SU-DHL-6 (cell line): Measurements from ENCODE around the gene MYBBP1A.
"Not testable (repeated sequence)": the region's sequence is repeated elsewhere in the genome, so short reads cannot be mapped to it uniquely, and the experiment has no call there.

ENCODE experiments used
- H2AFZ ChIP-seq: fragments of 200-600 bp; sonication (generic); 2 replicates; pipeline ENCODE4 v1.6.1; 2014; ENCODE audit warnings: low read depth, mild to moderate bottlenecking, moderate library complexity, mixed read lengths, antibody characterized with exemption, low read length; ENCODE audit not compliant: severe bottlenecking
- H3F3A ChIP-seq: fragments of 200-600 bp; shearing (Covaris generic); 2 replicates; pipeline ENCODE4 v1.6.0; 2016; ENCODE audit warnings: antibody characterized with exemption, mild to moderate bottlenecking; ENCODE audit not compliant: insufficient read depth
- H3K27ac ChIP-seq: fragments of 200-600 bp; sonication (generic); 2 replicates; pipeline ENCODE4 v1.5.1; 2016; ENCODE audit warnings: low read depth, mild to moderate bottlenecking, low read length, moderate library complexity, mixed read lengths
- H3K27me3 ChIP-seq: fragments of 200-600 bp; sonication (generic), shearing (Covaris generic); 2 replicates; pipeline ENCODE4 v1.6.0; 2014; ENCODE audit warnings: mild to moderate bottlenecking, low read length
- H3K36me3 ChIP-seq: fragments of 200-600 bp; sonication (generic); 2 replicates; pipeline ENCODE4 v1.6.1; 2014; ENCODE audit warnings: mild to moderate bottlenecking, low read length, mixed read lengths
- H3K4me2 ChIP-seq: fragments of 300-600, 200-600 bp; shearing (Covaris generic), sonication (generic); 2 replicates; pipeline ENCODE4 v1.6.0; 2014; ENCODE audit warnings: low read length, low read depth, mild to moderate bottlenecking; ENCODE audit not compliant: poor library complexity, severe bottlenecking
- H3K4me3 ChIP-seq: fragments of 200-600 bp; sonication (generic); 2 replicates; pipeline ENCODE4 v1.5.1; 2014; ENCODE audit warnings: antibody characterized with exemption, low read length, mild to moderate bottlenecking, mixed read lengths; ENCODE audit not compliant: insufficient read depth, poor library complexity, severe bottlenecking
- H3K79me2 ChIP-seq: fragments of 200-600 bp; sonication (generic); 2 replicates; pipeline ENCODE4 v1.6.1; 2014; ENCODE audit warnings: mild to moderate bottlenecking, low read length, moderate library complexity; ENCODE audit not compliant: insufficient read depth
- H3K9ac ChIP-seq: fragments of 200-600 bp; sonication (generic); 2 replicates; pipeline ENCODE4 v1.7.0; 2014; ENCODE audit warnings: mild to moderate bottlenecking, low read length
- H3K9me2 ChIP-seq: fragments of 200-600 bp; sonication (generic); replicated peaks from 2 replicates; pipeline ENCODE4 v1.6.1; 2014; ENCODE audit warnings: low read length; ENCODE audit not compliant: insufficient read depth
- H3K9me3 ChIP-seq: fragments of 200-600 bp; sonication (generic); 2 replicates; pipeline ENCODE4 v1.6.1; 2014; ENCODE audit warnings: low read length, mixed read lengths; ENCODE audit not compliant: insufficient read depth
- H4K20me1 ChIP-seq: fragments of 200-600 bp; sonication (generic); 2 replicates; pipeline ENCODE4 v1.6.1; 2014; ENCODE audit warnings: low read depth, mild to moderate bottlenecking, antibody characterized with exemption, low read length, moderate library complexity, mixed read lengths
- EZH2phosphoT487 ChIP-seq: fragments of 200-600 bp; sonication (generic), shearing (Covaris generic); conservative IDR thresholded peaks from 2 replicates; pipeline ENCODE4 v1.6.1; 2018; ENCODE audit warnings: mild to moderate bottlenecking, antibody characterized with exemption, low read length, moderate library complexity, mixed read lengths
- TF ChIP-seq, protein P1 (sequence below): fragments of 200-600 bp; sonication (generic); IDR thresholded peaks from one replicate; pipeline ENCODE4 v1.5.1; 2017; ENCODE audit warnings: antibody characterized with exemption, mild to moderate bottlenecking, low read length, moderate library complexity; ENCODE audit not compliant: insufficient read depth, poor library complexity, severe bottlenecking

MYBBP1A gene

GRCh38 chr17:4592240-4593005, 37.2 kb upstream of the MYBBP1A start:
- TF ChIP-seq, protein P1, sequence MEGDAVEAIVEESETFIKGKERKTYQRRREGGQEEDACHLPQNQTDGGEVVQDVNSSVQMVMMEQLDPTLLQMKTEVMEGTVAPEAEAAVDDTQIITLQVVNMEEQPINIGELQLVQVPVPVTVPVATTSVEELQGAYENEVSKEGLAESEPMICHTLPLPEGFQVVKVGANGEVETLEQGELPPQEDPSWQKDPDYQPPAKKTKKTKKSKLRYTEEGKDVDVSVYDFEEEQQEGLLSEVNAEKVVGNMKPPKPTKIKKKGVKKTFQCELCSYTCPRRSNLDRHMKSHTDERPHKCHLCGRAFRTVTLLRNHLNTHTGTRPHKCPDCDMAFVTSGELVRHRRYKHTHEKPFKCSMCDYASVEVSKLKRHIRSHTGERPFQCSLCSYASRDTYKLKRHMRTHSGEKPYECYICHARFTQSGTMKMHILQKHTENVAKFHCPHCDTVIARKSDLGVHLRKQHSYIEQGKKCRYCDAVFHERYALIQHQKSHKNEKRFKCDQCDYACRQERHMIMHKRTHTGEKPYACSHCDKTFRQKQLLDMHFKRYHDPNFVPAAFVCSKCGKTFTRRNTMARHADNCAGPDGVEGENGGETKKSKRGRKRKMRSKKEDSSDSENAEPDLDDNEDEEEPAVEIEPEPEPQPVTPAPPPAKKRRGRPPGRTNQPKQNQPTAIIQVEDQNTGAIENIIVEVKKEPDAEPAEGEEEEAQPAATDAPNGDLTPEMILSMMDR, result no peak
- no peak for TF ChIP-seq EZH2phosphoT487

GRCh38 chr17:4591529-4591928, 36.3 kb upstream of the MYBBP1A start:
- Histone ChIP-seq H3K27me3 (no peaks in the 10 kb centered on the region), H3K4me3 (no peak overlapping the region), H3K27ac (no peak overlapping the region)

More at GRCh38 chr17:4592240-4593005, 37.2 kb upstream of the MYBBP1A start:
- Histone ChIP-seq H3F3A (no peaks in the 10 kb centered on the region), H3K79me2 (no peaks in the 10 kb centered on the region), H3K4me2 (no peak overlapping the region), H4K20me1 (no peaks in the 10 kb centered on the region), H3K36me3 (no peaks in the 10 kb centered on the region), H3K9me2 (no peaks in the 10 kb centered on the region), H3K4me3 (no peak overlapping the region), H3K9ac (no peak overlapping the region), H2AFZ (no peak overlapping the region), H3K27me3 (no peaks in the 10 kb centered on the region), H3K9me3 (no peaks in the 10 kb centered on the region), H3K27ac (no peak overlapping the region)

DNA sequence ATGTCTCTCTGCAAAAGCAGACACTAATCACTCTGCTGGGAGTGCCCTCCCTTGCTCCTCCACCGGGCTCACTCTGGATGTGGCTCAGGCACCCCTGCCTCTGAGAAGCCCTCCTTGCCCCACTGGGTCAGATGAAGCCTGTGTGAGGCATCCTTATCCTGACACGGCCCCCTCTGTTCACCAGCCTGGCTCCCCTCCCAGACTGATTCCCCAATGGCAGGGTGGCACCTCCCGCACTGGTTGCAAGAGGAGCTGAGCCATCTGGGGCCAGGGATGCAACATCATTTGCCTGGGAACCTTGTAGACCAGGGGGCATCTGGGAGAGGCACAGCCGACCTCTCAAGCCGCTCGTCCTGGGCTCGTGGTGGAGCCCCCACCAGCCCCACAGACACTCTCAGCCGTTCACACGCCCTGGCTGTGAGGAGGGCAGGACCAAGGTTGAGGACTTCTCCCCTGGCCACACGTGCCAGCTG, 35.8 kb upstream of the MYBBP1A start:
- Histone ChIP-seq H3F3A (no peaks in the 10 kb centered on the region), H3K27me3 (no peaks in the 10 kb centered on the region), H3K36me3 (no peaks in the 10 kb centered on the region), H3K4me2 (no peak overlapping the region), H3K9me3 (no peaks in the 10 kb centered on the region), H3K9ac (no peak overlapping the region), H3K4me3 (no peak overlapping the region), H2AFZ (no peak overlapping the region), H3K27ac (no peak overlapping the region), H3K9me2 (no peaks in the 10 kb centered on the region), H4K20me1 (no peaks in the 10 kb centered on the region), H3K79me2 (no peaks in the 10 kb centered on the region)
- TF ChIP-seq EZH2phosphoT487, result no peak
- TF ChIP-seq, protein P1, result no peak

More at GRCh38 chr17:4591529-4591928, 36.3 kb upstream of the MYBBP1A start:
- Histone ChIP-seq H2AFZ (no peak overlapping the region), H3K9me3 (no peaks in the 10 kb centered on the region), H3K4me2 (no peak overlapping the region), H3K36me3 (no peaks in the 10 kb centered on the region), H3F3A (no peaks in the 10 kb centered on the region), H4K20me1 (no peaks in the 10 kb centered on the region), H3K9me2 (no peaks in the 10 kb centered on the region), H3K9ac (no peak overlapping the region), H3K79me2 (no peaks in the 10 kb centered on the region)
- TF ChIP-seq, protein P1, result no peak
- TF ChIP-seq EZH2phosphoT487, result no peak

- H3K36me3 ChIP-seq, H3K4me2 ChIP-seq, H3K27me3 ChIP-seq, H2AFZ ChIP-seq, H3F3A ChIP-seq, H3K9me2 ChIP-seq, H3K79me2 ChIP-seq, H3K9me3 ChIP-seq, H3K9ac ChIP-seq, H4K20me1 ChIP-seq, H3K4me3 ChIP-seq, H3K27ac ChIP-seq: not testable (repeated sequence)
These were observed 34.9 kb upstream of the MYBBP1A start for GRCh38 chr17:4590042-4590441.
